ENCODE measurements around the gene WEE2. TPM values are rescaled to one million over a fixed set of nuclear protein-coding genes. Genes with fewer than 3 reads are reported as not detected.

Gene WEE2
- total and polyA plus RNA-seq, 2 of the 13 experiments (the other 11 are each of a cell fraction or from before 2014, with no cell fraction given), result not detected

DNA sequence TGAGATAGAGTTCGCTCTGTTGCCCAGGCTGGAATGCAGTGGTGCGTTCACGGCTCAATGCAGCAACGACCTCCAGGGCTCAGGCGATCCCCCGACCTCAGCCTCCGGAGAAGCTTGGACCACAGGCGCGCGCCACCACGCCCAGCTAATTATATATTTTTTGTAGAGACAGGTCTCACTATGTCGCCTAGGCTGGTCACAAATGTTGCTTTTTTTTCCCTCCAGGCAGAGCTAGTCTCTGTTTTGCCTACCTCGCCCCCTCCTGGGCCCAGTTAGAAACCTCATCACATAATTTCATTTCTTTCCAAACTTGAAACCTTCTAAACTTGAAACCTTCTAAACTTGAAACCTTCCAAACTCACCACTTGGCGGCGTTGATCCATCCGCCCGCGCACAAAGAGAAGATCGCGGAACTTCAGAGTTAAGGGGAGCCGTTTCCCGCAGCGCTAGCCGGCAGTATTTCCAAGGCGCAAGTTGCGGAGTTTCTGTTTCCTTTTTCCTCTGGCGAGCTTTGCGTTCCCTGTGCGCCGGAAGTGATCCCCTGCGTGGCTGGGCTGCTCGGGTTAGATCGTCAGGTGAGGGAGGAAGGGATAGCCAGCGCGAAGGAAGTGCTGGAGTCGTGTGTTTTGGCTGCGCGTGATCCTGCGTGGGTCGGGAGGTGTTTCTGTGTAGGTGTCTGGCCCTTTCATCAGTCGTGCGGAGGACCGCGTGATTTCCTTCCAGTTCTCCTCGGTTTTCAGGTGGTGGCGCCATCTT, 29.9 kb downstream of the WEE2 start, which contains the start of gene SSBP1 (continued):
- TF ChIP-seq ZNF136 (CRISPR knock-in tag; IDR thresholded peaks at IDR 0.05; ENCODE audit: low read depth), result no peak
- TF ChIP-seq ASH2L (IDR thresholded peaks at IDR 0.05; ENCODE audit: insufficient read length, low read depth, low read length), result peak; percentile 99
- peak; percentile 36; the same call in 1 of the 2 replicates for TF ChIP-seq BHLHE40 (IDR thresholded peaks at IDR 0.05; ENCODE audit: low read length)
- TF ChIP-seq JUND (CRISPR knock-in tag; IDR thresholded peaks at IDR 0.05), result 0 out of 2 replicates have a peak, but pooled peaks have one; percentile 37
- TF ChIP-seq, protein P1, sequence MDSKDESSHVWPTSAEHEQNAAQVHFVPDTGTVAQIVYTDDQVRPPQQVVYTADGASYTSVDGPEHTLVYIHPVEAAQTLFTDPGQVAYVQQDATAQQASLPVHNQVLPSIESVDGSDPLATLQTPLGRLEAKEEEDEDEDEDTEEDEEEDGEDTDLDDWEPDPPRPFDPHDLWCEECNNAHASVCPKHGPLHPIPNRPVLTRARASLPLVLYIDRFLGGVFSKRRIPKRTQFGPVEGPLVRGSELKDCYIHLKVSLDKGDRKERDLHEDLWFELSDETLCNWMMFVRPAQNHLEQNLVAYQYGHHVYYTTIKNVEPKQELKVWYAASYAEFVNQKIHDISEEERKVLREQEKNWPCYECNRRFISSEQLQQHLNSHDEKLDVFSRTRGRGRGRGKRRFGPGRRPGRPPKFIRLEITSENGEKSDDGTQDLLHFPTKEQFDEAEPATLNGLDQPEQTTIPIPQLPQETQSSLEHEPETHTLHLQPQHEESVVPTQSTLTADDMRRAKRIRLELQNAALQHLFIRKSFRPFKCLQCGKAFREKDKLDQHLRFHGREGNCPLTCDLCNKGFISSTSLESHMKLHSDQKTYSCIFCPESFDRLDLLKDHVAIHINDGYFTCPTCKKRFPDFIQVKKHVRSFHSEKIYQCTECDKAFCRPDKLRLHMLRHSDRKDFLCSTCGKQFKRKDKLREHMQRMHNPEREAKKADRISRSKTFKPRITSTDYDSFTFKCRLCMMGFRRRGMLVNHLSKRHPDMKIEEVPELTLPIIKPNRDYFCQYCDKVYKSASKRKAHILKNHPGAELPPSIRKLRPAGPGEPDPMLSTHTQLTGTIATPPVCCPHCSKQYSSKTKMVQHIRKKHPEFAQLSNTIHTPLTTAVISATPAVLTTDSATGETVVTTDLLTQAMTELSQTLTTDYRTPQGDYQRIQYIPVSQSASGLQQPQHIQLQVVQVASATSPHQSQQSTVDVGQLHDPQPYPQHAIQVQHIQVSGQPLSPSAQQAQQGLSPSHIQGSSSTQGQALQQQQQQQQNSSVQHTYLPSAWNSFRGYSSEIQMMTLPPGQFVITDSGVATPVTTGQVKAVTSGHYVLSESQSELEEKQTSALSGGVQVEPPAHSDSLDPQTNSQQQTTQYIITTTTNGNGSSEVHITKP (CRISPR knock-in tag; IDR thresholded peaks at IDR 0.05; ENCODE audit: low read depth), result peak; percentile 86
- TF ChIP-seq IRF2 (CRISPR knock-in tag; IDR thresholded peaks at IDR 0.05), result peak; percentile 100
- TF ChIP-seq, protein P2, sequence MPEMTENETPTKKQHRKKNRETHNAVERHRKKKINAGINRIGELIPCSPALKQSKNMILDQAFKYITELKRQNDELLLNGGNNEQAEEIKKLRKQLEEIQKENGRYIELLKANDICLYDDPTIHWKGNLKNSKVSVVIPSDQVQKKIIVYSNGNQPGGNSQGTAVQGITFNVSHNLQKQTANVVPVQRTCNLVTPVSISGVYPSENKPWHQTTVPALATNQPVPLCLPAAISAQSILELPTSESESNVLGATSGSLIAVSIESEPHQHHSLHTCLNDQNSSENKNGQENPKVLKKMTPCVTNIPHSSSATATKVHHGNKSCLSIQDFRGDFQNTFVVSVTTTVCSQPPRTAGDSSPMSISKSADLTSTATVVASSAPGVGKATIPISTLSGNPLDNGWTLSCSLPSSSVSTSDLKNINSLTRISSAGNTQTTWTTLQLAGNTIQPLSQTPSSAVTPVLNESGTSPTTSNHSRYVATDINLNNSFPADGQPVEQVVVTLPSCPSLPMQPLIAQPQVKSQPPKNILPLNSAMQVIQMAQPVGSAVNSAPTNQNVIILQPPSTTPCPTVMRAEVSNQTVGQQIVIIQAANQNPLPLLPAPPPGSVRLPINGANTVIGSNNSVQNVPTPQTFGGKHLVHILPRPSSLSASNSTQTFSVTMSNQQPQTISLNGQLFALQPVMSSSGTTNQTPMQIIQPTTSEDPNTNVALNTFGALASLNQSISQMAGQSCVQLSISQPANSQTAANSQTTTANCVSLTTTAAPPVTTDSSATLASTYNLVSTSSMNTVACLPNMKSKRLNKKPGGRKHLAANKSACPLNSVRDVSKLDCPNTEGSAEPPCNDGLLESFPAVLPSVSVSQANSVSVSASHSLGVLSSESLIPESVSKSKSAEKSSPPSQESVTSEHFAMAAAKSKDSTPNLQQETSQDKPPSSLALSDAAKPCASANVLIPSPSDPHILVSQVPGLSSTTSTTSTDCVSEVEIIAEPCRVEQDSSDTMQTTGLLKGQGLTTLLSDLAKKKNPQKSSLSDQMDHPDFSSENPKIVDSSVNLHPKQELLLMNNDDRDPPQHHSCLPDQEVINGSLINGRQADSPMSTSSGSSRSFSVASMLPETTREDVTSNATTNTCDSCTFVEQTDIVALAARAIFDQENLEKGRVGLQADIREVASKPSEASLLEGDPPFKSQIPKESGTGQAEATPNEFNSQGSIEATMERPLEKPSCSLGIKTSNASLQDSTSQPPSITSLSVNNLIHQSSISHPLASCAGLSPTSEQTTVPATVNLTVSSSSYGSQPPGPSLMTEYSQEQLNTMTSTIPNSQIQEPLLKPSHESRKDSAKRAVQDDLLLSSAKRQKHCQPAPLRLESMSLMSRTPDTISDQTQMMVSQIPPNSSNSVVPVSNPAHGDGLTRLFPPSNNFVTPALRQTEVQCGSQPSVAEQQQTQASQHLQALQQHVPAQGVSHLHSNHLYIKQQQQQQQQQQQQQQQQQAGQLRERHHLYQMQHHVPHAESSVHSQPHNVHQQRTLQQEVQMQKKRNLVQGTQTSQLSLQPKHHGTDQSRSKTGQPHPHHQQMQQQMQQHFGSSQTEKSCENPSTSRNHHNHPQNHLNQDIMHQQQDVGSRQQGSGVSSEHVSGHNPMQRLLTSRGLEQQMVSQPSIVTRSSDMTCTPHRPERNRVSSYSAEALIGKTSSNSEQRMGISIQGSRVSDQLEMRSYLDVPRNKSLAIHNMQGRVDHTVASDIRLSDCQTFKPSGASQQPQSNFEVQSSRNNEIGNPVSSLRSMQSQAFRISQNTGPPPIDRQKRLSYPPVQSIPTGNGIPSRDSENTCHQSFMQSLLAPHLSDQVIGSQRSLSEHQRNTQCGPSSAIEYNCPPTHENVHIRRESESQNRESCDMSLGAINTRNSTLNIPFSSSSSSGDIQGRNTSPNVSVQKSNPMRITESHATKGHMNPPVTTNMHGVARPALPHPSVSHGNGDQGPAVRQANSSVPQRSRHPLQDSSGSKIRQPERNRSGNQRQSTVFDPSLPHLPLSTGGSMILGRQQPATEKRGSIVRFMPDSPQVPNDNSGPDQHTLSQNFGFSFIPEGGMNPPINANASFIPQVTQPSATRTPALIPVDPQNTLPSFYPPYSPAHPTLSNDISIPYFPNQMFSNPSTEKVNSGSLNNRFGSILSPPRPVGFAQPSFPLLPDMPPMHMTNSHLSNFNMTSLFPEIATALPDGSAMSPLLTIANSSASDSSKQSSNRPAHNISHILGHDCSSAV (CRISPR knock-in tag; IDR thresholded peaks at IDR 0.05; ENCODE audit: borderline replicate concordance), result no peak
- peak; percentile 72; the same call in 1 of the 2 replicates for TF ChIP-seq MTA1 (CRISPR knock-in tag; IDR thresholded peaks at IDR 0.05; ENCODE audit: borderline replicate concordance)
- TF ChIP-seq ZNF337 (CRISPR knock-in tag; IDR thresholded peaks at IDR 0.05; ENCODE audit: borderline replicate concordance, low read depth), result peak; percentile 57; the same call in 1 of the 2 replicates
- TF ChIP-seq ZC3H4 (CRISPR knock-in tag; IDR thresholded peaks at IDR 0.05; ENCODE audit: borderline replicate concordance), result no peak
- TF ChIP-seq, protein P3, sequence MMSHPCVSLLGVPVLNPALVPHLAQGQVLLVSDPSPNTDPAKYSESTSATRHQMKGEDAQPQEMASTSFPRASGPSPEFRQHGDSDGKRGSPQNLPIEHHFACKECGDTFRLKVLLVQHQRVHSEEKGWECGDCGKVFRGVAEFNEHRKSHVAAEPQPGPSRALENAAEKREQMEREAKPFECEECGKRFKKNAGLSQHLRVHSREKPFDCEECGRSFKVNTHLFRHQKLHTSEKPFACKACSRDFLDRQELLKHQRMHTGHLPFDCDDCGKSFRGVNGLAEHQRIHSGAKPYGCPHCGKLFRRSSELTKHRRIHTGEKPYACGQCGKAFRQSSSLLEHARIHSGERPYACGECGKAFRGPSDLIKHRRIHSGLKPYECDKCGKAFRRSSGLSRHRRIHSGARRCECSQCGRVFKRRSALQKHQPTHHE (CRISPR knock-in tag; IDR thresholded peaks at IDR 0.05; ENCODE audit: borderline replicate concordance), result peak; percentile 65; the same call in 1 of the 2 replicates
- TF ChIP-seq AKAP8 (CRISPR knock-in tag; IDR thresholded peaks at IDR 0.05), result no peak
- TF ChIP-seq TMF1 (CRISPR knock-in tag; IDR thresholded peaks at IDR 0.05; ENCODE audit: low read depth), result peak; percentile 68; the same call in 1 of the 2 replicates
- TF ChIP-seq CEBPB (IDR thresholded peaks at IDR 0.05; ENCODE audit: borderline replicate concordance, low read depth, low read length), result no peak
- peak; percentile 98 for TF ChIP-seq REPIN1 (CRISPR knock-in tag; IDR thresholded peaks at IDR 0.05; ENCODE audit: borderline replicate concordance, low read depth)
